Osteoblast (primary cell): Measurements from ENCODE around the gene AKT3. TPM values are rescaled to one million over a fixed set of nuclear protein-coding genes. Genes with fewer than 3 reads are reported as not detected.

Experiments used
- DNase-seq: peaks from one replicate; pipeline ENCODE4 v3.0.0; 2011; ENCODE audit warnings: low spot score, mixed read lengths; ENCODE audit not compliant: insufficient read length; ENCODE audit errors: missing footprints
- H2AFZ ChIP-seq: 2 replicates; pipeline ENCODE4 v1.6.0; 2011; ENCODE audit warnings: mild to moderate bottlenecking, low read length
- H3K27ac ChIP-seq: 2 replicates; pipeline ENCODE4 v1.5.1; 2011; ENCODE audit warnings: mild to moderate bottlenecking, low read depth, low read length, moderate library complexity
- H3K27me3 ChIP-seq: 2 replicates; pipeline ENCODE4 v1.6.0; 2012; ENCODE audit warnings: mild to moderate bottlenecking, control low read depth, inconsistent platforms, low read length, moderate library complexity; ENCODE audit not compliant: insufficient read depth
- H3K36me3 ChIP-seq: 2 replicates; pipeline ENCODE4 v1.5.1; 2011; ENCODE audit warnings: mild to moderate bottlenecking, low read length, control low read depth, moderate library complexity; ENCODE audit not compliant: insufficient read depth
- H3K4me1 ChIP-seq: 2 replicates; pipeline ENCODE4 v1.5.1; 2011; ENCODE audit warnings: mild to moderate bottlenecking, low read length, control low read depth, moderate library complexity; ENCODE audit not compliant: insufficient read depth
- H3K4me2 ChIP-seq: 2 replicates; pipeline ENCODE4 v1.6.0; 2011; ENCODE audit warnings: mild to moderate bottlenecking, low read length; ENCODE audit not compliant: insufficient read depth
- H3K4me3 ChIP-seq: fragments of 200-600 bp; sonication (generic); 3 replicates; pipeline ENCODE4 v1.5.1; 2012; ENCODE audit warnings: mild to moderate bottlenecking, low read length, inconsistent platforms; ENCODE audit not compliant: insufficient read depth
- H3K79me2 ChIP-seq: 2 replicates; pipeline ENCODE4 v1.6.0; 2012; ENCODE audit warnings: mild to moderate bottlenecking, low read length, control low read depth, inconsistent platforms; ENCODE audit not compliant: insufficient read depth
- H3K9me3 ChIP-seq: 2 replicates; pipeline ENCODE4 v1.5.1; 2011; ENCODE audit warnings: low read depth, low read length, control low read depth
- H4K20me1 ChIP-seq: 2 replicates; pipeline ENCODE4 v1.6.0; 2012; ENCODE audit warnings: mild to moderate bottlenecking, low read length, control low read depth; ENCODE audit not compliant: insufficient read depth
- total RNA-seq: library from RNA; depleted of rRNA; stranded (reverse); fragments of >200 nt; gene quantifications from 2 replicates; pipeline ENCODE4 v1.2.3, GENCODE V29; 2012
- TF ChIP-seq, protein P1 (sequence below): IDR thresholded peaks from 2 replicates; pipeline ENCODE4 v1.5.1; 2011; ENCODE audit warnings: mild to moderate bottlenecking, low read depth, low read length, moderate library complexity; ENCODE audit errors: extremely low read depth

The AKT3 gene
- total RNA-seq, 1 donor: 38.7 TPM

DNA sequence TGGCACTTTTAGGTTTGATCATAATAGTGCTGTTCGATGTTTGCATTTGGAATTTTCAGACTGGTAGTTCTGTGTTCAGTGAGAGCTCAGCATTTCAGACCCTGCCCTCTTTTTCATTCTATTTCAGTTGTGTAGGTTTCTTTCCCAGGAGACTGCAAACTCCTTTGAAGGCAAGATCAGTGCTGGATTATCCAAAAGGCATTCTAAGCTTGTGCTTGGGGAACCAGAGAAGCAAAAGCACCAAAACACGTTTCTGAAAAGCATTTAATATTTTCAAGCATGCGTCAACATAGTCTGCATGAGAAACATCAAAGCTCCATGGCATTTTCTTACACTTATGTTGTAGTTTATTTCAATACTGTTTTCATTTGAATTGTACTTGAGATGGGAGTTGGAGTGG lies 302.2 kb downstream of the AKT3 start:
- H3K27me3 ChIP-seq: no peaks in the 10 kb centered on the region
- DNase-seq: no peak
- no peaks in the 10 kb centered on the region for H3K79me2 ChIP-seq
- TF ChIP-seq, protein P1, sequence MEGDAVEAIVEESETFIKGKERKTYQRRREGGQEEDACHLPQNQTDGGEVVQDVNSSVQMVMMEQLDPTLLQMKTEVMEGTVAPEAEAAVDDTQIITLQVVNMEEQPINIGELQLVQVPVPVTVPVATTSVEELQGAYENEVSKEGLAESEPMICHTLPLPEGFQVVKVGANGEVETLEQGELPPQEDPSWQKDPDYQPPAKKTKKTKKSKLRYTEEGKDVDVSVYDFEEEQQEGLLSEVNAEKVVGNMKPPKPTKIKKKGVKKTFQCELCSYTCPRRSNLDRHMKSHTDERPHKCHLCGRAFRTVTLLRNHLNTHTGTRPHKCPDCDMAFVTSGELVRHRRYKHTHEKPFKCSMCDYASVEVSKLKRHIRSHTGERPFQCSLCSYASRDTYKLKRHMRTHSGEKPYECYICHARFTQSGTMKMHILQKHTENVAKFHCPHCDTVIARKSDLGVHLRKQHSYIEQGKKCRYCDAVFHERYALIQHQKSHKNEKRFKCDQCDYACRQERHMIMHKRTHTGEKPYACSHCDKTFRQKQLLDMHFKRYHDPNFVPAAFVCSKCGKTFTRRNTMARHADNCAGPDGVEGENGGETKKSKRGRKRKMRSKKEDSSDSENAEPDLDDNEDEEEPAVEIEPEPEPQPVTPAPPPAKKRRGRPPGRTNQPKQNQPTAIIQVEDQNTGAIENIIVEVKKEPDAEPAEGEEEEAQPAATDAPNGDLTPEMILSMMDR: no peak
- H3K4me3 ChIP-seq: no peak overlapping the region
- H4K20me1 ChIP-seq: no peaks in the 10 kb centered on the region
- H3K9me3 ChIP-seq: no peaks in the 10 kb centered on the region
- H3K36me3 ChIP-seq: no peaks in the 10 kb centered on the region
- no peak overlapping the region for H2AFZ ChIP-seq
- H3K4me1 ChIP-seq: peaks cover 24% of the 10 kb centered on the region
- no peak overlapping the region for H3K4me2 ChIP-seq
- no peak overlapping the region for H3K27ac ChIP-seq

DNA sequence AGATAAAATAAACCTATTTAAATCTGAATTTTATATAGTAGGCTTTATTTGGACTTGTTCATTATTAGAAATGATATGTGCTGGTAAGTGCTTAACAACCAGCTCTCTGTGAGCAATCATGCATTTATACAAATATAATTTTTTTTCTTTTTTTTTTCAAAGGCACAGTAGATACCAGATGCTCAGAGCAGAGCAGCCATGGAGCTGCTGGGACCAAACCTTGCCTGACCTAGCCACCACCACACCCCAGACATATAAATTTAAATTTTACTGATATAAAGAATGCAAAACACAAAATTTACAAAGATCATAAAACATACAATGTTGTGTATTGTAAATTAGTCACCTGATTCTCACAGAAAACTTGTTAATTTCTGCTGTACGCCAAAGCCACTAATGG lies 303.6 kb downstream of the AKT3 start:
- DNase-seq: no peak
- Histone ChIP-seq H4K20me1 (no peaks in the 10 kb centered on the region), H3K36me3 (no peaks in the 10 kb centered on the region), H3K79me2 (no peaks in the 10 kb centered on the region), H3K9me3 (no peaks in the 10 kb centered on the region), H3K27ac (no peak overlapping the region), H3K4me1 (peaks cover 24% of the 10 kb centered on the region), H3K27me3 (no peaks in the 10 kb centered on the region), H3K4me3 (no peak overlapping the region), H2AFZ (no peak overlapping the region), H3K4me2 (no peak overlapping the region)
- TF ChIP-seq, protein P1: no peak

DNA sequence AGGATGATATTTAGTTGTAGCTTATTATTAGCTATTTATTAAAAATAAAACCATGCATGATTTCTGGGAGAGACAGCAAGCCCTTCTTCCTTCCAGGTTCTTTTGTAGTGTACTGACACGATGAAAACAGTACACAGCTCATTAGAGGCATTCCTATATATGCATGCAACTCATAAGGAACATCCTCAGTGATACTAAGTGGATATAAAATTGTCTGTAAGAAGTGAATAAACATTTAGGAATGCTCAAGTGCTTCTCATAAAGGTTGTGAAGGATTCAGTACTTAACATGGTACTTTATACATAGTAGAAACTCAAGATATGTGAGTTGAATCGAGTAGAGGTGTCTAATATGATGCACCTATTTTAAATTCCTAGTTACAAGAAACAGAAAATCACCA lies 306.5 kb downstream of the AKT3 start:
- H3K36me3 ChIP-seq: no peaks in the 10 kb centered on the region
- DNase-seq: no peak
- H3K4me3 ChIP-seq: no peak overlapping the region
- TF ChIP-seq, protein P1: no peak
- H2AFZ ChIP-seq: no peak overlapping the region
- H3K4me2 ChIP-seq: no peak overlapping the region
- no peaks in the 10 kb centered on the region for H3K9me3 ChIP-seq
- H3K4me1 ChIP-seq: peaks cover 10% of the 10 kb centered on the region
- H3K27me3 ChIP-seq: no peaks in the 10 kb centered on the region
- H3K27ac ChIP-seq: no peak overlapping the region
- no peaks in the 10 kb centered on the region for H3K79me2 ChIP-seq
- H4K20me1 ChIP-seq: no peaks in the 10 kb centered on the region

DNA sequence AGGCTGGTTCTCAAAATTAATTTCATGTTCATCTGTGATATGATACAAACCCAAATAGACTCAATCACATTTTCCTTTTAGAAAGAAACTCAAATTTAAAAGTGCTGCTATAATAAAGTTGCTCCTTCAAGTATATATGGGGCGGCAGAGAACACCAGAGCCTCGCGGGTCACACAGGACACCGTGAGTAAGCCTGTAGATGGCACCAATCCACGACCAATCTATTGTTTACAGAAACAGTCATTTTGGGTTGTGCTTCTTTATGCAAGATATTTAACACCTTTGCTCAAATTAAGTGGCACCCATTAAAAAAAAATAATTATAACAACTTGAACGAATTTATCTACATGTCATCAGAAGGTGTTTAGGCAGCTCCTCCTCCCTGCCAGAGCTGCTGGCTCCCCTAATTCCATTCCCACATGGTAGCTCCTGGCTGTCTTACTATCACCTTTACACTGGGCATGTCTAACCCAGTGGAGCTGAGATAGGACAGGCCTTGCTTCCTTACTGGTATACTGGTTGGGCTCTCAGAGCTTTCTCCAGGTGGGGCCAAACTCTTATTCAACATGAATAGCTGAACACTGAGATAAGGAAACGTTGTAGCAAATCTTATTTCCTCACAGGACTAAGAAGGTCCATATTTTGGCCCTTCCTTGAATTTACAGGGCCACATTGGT lies 307.2 kb downstream of the AKT3 start:
- H3K79me2 ChIP-seq: no peaks in the 10 kb centered on the region
- no peak overlapping the region for H3K27ac ChIP-seq
- H3K9me3 ChIP-seq: no peaks in the 10 kb centered on the region
- H3K4me2 ChIP-seq: no peak overlapping the region
- DNase-seq: no peak
- no peaks in the 10 kb centered on the region for H3K36me3 ChIP-seq
- TF ChIP-seq, protein P1: no peak
- H3K4me1 ChIP-seq: peaks cover 9% of the 10 kb centered on the region
- H4K20me1 ChIP-seq: no peaks in the 10 kb centered on the region
- H2AFZ ChIP-seq: no peak overlapping the region
- H3K4me3 ChIP-seq: no peak overlapping the region
- H3K27me3 ChIP-seq: no peaks in the 10 kb centered on the region
